ENCODE data around the gene UBAC2.

Gene UBAC2

GRCh38 chr13:99298056-99298455 lies 97.4 kb downstream of the UBAC2 start:
- DNase-seq = no peak

DNA sequence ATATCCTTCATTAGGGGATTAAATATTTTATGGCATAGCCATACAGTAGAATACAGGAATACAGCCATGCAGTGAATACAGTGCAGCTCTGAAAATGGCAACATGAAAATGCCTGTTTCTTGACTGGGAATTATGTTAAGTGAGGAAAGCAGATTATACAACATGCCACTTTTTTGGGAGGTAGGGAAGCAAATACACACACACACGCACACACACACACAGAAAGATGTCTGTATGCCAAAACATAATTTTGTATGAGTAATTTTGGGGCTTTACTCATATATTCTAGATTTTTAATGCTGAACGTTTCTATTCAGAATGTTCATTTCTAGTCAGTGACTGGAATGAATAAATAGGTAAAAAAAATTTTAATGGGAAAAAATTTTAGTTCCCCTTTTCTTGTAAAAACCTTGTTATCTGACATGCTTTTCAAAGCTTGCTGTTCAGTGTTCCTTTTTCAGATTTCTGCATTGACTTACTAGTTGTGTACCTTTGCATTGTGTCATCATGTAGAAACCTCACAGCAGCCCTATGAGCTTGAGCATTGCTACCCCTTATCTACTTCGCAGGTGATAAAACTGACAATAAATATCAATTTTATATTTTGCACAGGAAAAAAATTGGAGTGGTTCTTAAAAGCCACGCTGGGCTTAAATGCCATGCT lies 98.7 kb downstream of the UBAC2 start:
- DNase-seq = no peak

- no peak for DNase-seq
These were observed 99.3 kb downstream of the UBAC2 start for GRCh38 chr13:99299920-99300341.

- DNase-seq = no peak
These were observed 100.6 kb downstream of the UBAC2 start for GRCh38 chr13:99301056-99301838.

DNA sequence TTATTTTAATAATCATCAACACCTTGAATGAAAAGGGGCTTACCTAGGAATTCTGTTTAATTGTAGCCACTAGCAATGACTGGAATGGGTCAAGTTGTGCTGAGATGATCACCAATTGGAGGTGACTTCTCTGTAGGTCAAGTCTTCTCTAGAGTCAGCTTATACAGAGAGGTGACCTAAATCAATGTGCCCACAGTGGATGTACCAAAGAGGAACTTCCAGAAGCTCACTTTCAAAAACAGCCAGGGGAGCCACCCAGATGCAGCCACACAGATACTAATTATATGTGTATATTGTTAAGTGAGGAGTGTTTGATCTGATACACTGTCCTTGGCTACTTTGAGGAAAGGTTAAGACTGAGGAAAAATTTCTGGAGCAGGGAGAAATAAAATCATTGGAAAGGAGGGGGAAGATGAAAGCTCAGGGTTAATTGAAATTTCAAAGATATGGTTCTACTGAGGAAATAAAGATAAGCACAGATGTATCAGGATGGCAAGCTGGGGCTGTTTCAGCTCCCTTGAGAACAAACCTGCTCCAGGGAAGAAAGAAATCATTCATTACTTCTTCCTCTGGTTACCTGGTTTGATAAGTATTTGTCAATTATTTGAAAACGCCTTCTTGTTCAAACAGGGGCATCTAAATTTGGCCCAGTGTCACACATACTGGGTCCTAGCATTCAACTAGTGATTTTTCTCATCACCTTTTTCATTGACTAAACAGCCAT lies 101.4 kb downstream of the UBAC2 start:
- no peak for DNase-seq

DNA sequence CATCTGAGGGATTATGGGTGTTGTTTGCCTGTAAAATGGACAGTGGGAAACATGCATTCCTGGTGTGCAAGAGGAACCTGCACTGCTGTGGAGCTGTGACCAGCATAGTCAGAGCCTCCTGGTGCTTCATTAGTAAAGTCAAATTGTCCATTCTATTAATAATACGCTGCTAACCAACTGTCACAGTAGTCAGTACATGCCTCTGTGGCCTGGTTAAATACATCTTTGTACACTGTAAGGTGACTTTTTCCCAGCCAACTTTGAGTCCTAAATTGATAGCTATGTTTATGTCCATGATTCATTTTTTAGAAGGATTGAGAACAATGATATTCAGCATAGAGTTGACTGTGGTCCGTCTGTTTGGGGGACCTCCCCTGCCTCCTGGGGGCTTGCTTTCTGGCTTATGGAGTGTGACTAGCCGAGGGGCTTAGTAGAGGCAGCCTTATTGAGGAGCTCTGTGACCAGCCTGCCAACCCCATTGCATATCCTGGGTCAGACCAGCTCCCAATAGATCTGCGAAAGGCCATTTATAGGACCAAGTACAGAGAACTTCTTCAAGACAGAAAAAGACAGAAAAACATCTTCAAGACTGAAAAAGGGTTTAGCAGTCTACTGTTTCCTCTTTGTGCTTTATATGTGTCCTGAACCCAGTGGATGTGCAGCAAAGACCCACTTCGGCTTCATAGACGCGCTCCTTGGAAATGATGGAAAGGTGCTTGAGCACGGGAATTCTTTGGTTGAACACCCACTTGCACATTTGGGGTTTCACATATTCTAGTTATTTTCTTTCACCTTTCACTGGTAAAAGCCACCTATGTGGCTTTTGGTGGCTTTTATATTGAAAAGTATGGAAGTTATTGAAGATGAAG lies 102.2 kb downstream of the UBAC2 start:
- DNase-seq = no peak

DNA sequence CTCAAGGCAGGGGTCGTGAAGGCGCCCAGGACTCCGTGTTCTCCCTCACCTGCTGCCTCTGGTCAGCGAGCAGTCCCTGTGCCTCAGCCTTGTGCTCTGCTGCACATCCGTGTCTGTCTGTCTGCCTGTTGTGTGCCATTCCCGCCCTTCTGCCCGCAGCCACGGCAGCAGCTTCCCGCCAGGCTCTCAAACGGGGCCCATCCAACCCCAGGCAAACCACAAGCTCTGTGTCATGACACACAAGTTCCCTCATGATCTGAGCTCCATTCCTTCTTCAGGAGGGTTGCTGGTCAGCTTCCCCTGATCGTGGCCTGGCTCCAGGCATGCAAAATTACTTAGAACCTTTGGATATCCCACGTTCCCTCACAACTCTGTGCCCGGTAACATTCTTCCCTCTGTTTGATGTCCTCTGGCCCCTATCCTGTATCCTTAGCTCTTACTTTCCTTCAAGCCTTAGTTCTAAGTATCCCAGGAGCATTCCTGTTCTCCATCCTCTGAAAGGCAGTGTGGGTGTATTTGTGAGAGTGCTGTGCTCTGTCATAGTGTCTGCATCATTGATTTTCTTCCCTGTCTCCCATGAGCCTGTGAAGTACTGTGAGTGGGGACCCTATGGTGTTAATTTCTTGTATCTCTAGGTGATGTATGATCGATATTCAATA lies 103.3 kb downstream of the UBAC2 start:
- DNase-seq = no peak

DNA sequence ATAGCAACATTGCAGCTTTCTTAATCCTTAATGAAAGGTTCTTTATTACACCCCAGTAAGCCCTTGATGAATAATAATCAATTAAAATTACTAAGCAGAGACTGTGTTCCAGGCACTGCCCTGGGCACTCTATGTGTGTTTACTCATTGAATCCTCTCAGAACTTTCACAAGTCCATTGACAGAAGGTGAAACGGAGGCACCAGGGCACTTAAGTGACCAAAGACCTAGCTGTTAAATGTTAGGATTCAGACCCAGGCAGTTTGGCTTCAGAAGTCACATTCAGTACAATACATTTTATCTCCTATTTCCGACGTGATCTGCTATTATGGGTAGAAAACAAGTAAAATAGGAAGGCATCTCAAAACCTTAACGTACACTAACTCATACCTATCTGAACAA lies 103.9 kb downstream of the UBAC2 start:
- no peak for DNase-seq

- DNase-seq = no peak
These were observed 104.5 kb downstream of the UBAC2 start for GRCh38 chr13:99305158-99305557.

DNA sequence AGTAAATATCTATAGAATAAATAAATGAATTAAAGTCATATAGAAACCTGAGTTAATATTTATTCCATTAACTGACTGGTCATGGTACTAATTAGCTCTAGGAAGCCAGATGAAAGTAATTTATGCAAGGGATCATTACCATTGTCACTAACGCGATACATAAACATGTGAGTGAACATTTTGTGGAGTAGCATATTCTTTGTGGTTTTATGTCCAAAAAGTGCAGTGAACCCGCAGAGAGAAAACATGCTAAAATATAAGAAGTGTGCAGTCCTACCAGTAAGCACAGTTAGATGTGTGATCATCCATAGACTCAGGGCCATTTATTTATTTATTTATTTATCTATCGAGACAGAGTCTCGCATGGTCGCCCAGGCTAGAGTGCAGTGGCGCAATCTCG lies 104.9 kb downstream of the UBAC2 start:
- no peak for DNase-seq

DNA sequence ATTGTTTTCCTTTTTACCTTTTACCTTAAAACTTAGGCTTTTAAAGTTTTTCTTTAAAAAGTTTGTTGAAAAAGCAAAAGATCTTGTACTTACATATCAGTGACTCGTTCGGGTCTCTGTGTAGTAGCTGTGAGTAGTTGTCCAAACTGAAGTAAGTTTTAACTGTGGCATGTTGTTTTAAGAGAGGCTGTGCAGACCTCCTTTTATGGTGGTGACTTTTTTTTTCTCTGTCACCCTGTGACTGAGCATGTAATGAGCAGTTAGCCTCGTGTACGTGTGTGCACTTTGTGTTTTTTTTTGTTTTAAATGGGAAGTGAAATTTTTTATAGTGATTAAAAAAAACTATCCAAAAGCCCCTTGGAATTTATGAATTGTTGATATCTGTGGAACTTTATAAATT lies 106.6 kb downstream of the UBAC2 start, which contains the start of gene GPR183:
Gene GPR183, minus strand, starts transcription at position 153 of the 400 bp plus-strand sequence. CDS start 11,254 bp downstream, outside the sequence.
- DNase-seq = peak; percentile 72

DNA sequence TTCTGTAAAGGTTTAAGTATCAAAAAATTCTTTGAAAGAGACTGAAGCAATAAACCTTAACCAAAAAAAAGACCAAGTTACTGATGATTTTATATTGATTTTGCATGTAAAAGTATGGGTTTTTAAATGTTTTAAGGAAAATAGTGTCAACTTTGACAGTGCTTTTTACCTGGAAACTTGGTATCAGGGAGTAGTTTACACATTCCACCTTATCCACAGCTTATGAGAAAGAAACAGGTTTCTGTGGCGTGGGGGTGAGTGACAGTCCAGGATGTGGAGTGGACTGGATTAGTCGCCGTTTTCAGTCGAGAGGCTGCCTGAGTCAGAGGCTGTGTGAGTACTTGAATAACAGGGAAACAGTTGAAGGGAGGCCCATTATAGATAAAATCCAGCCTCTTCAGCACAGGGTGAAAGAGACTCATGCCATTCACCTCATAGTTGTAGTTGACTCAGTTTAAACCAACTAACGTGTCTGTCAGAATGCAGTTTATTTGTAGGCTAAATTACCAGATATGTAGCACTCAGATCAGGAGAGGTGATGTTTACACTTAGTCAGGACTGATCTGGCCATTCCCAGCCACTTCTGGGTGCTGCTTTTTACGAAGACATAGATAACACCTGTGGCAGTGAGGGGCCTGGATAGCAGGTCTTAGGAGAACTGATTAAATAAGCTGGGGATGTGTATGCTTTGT lies 107.1 kb downstream of the UBAC2 start:
- DNase-seq = peak; percentile 60

DNA sequence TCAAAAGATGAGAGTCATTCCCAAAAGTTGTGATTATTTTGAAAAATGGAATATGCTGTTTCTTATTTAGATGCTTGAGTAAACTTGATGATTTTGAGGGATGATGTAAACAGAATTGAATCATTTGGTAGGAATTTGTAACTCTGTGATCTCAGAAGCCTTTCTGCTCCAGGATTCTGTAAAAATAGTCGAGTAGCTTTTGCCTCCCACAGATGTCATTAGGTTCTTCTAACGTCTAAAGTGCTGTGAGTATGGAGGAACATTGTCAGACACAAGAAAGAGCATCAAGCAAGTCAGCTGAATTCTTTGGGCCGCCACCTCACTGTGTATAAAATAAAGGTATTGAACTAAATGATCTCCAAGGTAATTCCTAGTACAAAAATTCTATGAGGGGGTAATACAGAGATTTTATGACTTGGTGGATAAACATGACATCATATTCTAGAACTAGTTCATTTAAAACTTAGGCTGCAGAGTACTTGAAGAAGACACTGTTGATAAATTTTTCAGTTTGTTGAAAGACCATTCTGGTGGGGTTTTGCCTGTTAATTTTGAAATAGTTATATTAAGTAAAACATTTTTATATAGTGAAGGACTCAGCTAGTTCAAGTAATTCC lies 107.9 kb downstream of the UBAC2 start:
- peak; percentile 55 for DNase-seq

DNA sequence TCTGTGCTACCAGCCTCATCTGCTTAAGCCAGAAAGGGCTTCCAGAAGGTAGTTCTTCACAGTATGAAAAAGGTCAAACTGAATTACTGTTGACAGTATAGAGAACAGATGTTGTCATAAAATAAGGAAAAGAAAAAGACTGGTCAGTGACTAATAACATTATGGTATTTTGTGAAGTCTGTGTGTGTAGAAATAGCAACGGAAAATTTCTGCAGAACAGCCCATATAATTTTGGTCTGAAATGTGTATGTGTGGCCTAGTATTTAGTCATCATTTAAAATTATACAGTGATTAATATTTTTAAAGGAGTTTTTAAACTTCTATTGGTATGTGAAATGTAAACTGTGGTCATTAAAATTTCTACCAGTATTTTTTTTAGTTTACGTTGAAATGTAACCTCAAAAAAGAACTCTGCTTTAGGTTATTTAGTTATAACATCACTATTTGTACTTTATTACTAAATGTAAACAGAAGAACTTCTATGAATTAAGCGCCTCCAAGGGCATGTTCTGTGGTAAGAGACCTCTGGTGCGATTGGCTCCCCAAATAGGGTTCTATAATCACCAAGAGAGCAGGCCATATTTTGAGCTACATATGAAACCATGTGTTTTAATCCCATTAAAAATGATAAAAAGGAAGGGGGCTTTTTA lies 109.9 kb downstream of the UBAC2 start:
- peak; percentile 89 for DNase-seq

- DNase-seq = no peak
These were observed 110.5 kb downstream of the UBAC2 start for GRCh38 chr13:99311137-99311536.

DNA sequence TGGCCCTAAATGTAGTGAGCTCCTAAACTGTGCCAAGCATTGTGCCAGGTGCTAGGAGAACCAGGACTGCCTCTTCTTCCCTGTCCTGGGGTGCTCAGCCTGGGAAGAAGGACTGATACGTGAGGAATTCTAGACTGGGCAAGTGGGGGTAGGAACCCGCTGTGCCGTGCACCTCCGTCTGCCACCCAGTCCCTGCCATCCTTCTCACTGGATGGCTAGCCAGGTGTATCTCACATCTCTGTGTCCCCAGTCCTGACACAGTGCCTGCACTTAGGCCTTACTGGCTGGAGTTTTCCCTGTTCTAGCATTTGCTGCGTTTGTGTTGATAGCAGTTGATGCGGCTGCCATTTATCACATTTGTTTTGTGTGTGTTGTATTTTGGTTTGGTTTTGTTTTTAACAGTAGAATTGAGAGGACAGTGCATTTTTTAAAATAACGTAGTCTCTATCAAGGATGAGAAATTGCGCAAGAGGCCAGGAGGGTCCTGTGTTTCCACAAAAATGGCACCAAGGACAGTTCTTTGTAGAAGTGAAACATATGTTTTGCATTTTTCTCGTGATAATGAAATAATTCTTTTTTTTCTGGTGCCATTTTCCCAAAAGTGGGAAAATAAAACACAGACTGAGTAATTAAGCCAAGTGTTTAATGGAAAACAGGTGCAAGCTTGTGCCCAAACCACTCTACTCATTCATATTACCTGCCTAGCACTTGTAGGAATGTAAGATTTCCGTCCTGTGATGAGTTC lies 111.3 kb downstream of the UBAC2 start:
- no peak for DNase-seq

DNA sequence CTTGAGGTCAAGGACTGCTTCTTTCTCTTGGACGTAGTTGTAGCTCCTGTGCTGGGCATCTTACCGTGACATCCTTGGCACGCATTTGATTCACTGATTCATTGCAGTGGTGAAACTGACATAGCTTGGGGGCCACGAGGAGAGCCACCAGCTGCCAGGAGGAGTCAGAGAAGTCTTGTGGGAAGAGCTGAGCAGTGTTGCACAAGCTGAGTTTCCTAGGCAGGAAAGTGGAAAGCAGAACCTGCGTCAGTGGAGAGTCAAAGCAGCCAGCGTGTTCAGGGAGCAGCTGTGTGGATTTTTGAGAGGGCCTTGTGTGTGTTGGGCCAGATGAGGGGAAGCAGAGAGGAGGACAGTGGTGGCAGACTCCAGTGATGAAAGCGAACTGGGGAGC lies 111.8 kb downstream of the UBAC2 start:
- DNase-seq = peak; percentile 59

- DNase-seq = no peak
These were observed 112.8 kb downstream of the UBAC2 start for GRCh38 chr13:99313501-99313900.

DNA sequence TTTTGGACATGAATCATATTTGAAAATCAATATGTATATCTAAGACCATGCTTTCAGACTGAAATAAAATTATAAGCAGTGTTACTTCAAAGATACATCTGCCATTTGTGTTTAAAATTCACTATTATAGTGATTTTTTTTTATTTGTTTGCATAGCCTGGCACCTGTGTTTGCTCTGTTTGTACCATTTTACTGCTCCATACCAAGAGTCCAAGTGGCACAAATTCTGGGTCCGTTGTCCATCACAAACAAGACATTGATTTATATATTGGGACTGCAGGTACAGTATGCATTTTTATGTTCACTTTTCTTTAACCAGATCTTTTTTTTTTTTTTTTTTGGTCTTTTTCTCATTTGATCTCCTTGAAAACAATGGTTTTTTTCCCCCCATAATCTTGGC lies 113.3 kb downstream of the UBAC2 start:
- DNase-seq = no peak
